ENCODE data around the gene KCNJ8. TPM values are rescaled to one million over a fixed set of nuclear protein-coding genes. Genes with fewer than 3 reads are reported as not detected.

Gene KCNJ8
- 24.7 and 62.0 TPM in 2 replicates for total RNA-seq

DNA sequence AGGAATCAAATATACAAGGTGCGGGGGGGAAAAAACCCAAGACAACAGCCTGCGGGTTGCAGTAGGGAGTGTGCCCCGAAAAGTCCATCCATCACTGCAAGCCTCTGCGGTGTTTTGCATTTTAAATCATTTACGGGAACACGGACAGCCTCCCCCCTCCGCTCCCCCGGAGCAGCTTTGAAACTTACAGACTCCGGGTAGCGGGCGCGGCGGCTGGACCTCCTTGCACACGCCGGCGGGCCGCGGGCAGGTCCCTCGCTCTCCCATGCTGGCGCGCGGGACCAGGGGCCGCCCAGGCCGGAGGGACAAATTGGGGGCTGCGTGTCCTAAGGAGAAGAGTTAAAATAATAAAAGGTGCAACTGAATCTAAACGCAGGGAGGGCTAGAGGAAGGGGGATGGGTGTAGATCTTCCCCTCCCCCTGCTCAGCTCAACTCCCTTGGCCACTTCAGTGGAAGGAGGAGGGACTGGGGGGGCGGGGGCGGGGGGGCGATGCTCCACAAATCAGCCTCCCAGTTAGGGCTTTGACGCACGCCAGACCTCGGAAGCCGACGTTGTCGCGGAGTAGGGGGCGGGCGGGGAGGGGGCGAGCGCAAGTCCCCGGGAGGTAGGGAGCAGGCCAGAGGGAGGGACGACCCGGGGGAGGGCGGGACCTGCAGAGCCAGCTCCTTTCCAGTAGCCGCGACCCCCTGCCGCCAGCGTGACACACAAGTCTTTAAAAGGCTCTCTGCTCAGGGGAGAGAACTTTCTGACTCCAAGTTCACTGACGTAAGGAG, at the start of gene KCNJ8:
TSS of gene KCNJ8 (minus strand) at position 349 of the 775 bp plus-strand sequence. CDS start 1,090 bp downstream, outside the sequence.

Other genes starting within 250 kb of the KCNJ8 start
- gene SPX, start 248.4 kb downstream of the KCNJ8 start, total RNA-seq: 0.38 and 0.85 TPM in 2 replicates
- gene GYS2, start 169.9 kb downstream of the KCNJ8 start, total RNA-seq: not detected in 2 replicates
- gene LDHB, start 116.9 kb downstream of the KCNJ8 start, total RNA-seq: 697 and 890 TPM in 2 replicates
- 14.0 and 51.0 TPM in 2 replicates for gene ABCC9, start 166.7 kb upstream of the KCNJ8 start, total RNA-seq

All from regular cardiac myocyte (primary cell).